HG02973 (cell line): ENCODE measurements around the gene MSH5.

Experiments
- ATAC-seq: cut with Tn5 transposase; IDR thresholded peaks from one replicate; pipeline ENCODE4 v1.9.1; 2021; ENCODE audit warnings: moderate library complexity; ENCODE audit not compliant: unreplicated experiment

Gene MSH5

DNA sequence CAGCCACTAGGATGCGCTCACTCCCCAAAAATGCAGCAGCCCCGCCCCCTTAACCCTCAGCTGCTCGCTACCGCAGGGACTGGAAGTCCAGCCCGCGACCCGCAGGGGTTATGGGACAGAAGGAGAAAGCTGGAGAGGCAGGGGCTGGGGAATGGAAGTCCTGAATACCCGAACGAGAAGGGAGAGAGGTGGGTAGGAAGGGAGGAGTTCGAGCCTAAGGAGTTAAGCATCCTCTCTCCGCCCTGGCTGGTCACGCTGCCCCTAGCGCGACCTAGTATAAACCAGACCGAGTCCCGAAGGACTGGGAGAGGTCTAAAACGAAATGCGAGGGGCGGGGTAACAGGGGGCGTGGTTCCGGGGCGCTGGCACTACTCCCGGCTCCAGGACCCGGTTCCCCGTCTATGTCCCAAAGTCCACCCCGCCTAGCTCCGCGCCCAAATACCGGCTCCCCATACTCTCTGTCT is 10.3 kb upstream of the MSH5 start:
- peak; percentile 43 for ATAC-seq

DNA sequence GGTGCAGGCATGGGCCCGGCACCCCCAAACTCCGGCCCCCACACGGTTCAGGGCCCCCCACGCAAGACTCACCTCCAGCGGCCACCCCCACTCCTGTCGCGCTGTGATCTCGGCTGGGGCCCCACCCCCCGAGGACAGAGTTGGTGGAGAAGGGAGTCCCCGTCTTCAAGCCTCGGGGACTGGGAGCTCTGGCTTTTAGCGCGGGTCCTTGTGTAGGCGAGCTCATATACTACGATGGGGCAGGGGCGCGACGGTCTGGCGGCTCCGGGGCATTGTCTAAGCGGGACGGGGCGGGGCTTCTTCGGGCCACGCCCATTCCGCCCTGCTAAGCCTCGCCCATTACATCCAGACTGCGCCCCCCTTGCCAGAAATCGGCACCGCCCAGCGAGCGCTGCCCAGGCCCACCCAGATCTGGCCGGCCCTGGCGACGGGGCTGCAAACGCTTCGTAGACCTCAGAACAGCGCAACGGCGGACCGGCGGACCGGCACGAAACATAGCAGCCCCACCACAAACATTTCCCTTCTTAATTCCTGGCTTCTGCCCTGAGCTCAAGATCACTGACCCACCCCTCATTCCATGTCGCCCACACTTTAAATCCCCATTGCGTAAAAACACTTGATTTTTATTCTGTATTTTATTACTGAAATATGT is 9.7 kb upstream of the MSH5 start:
- no peak for ATAC-seq

DNA sequence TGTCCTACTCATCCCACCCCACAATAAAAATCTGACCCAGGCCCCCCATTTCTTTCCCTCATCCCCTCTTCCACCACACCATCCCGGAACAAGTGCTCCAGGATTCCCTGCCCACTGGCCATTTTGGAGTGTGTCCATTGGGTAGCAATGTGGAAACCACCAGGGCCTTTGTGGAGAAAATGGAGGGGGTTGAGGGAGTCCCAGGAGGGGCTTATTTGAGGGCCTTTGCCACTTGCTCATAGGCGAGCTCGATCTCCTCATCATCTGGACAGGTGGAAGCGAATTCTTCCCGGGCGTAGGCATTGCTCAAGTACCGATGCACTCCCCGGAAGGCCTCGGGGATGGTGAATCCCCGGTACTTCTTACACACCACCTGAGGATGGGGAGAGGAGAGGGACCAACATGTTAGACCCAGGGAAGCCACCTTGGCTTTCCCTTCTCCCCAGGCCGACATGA is 9.1 kb upstream of the MSH5 start:
- no peak for ATAC-seq

- no peak for ATAC-seq
Observed at GRCh38 chr6:31732029-31732428, 7.8 kb upstream of the MSH5 start.

DNA sequence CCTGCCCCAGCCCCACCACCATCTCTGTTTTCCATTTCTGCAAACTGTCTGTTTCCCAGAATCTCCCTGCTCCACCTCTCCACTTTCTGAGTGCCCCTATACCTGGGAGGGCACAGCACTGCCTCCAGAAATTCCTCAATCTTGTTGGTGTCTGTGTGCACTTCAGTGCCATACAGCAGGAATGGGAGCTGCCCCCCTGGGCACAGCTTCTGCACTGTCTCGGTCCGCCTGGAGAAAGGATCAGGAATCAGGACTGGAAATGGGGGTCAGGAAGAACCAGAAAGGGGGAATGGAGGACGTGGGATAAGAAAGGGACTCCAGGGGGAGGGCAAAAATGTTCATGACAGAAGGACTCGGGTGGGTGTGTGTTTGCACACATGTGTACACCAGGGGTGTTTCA is 6.1 kb upstream of the MSH5 start:
- ATAC-seq, result no peak

GRCh38 chr6:31734247-31734820 is 5.5 kb upstream of the MSH5 start:
- ATAC-seq, result no peak

DNA sequence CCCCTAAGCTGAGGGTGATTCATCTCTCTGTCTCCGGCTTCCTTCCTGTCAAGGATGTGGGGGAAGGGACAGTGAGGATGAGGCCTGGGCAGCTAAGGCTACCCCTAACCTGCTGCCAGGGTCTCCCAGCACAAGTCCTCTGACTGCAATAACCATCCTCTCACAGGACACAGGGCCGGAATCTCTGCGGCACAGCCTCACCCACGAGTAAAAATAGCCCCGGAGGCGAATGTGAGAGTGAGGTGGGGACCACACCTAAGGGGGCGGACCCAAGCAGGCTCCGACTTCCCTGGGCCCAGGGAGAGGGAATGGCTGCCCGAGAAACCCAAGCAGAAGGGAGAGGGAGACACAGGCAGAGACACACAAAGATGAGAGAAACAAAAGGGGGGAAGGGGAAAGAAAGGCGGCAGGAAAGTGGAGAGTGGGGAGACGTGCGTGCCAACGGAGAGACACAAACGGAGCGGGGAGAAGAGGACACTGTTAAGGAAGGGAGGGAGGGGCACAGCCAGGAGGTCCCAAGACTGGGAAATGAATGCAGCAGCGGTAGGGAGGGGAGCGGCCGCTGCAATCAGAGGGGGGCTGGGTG is 4.9 kb upstream of the MSH5 start:
- ATAC-seq, result no peak

- no peak for ATAC-seq
Observed at GRCh38 chr6:31736021-31736767, 3.6 kb upstream of the MSH5 start, which contains the start of gene CLIC1. Gene CLIC1 (minus strand): TSS chr6:31736530. CDS start chr6:31736300, 230 bp downstream.

DNA sequence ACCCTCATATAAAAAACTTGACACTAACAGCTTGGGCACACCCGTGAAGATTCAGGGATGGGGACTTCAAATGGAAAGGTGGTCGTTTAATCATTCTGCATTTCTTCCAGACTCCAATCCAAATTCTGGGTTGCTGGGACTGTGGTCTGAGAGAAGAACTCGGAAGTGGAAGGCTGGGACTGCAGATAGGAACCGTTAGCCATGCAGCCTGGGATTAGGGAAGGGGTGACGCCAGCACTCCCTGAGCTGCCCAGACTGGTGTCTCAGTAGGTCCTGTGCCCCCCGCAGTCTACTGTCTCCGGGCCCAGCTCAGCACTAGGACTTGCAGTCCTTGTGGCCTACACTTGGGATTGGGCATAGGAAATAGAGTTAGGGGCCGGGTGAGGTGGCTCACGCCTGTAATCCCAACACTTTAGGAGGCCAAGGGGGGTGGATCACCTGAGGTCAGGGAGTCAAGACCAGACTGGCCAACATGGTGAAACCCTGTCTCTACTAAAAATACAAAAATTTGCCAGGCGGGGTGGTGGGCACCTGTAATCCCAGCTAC is 3.0 kb upstream of the MSH5 start:
- no peak for ATAC-seq

DNA sequence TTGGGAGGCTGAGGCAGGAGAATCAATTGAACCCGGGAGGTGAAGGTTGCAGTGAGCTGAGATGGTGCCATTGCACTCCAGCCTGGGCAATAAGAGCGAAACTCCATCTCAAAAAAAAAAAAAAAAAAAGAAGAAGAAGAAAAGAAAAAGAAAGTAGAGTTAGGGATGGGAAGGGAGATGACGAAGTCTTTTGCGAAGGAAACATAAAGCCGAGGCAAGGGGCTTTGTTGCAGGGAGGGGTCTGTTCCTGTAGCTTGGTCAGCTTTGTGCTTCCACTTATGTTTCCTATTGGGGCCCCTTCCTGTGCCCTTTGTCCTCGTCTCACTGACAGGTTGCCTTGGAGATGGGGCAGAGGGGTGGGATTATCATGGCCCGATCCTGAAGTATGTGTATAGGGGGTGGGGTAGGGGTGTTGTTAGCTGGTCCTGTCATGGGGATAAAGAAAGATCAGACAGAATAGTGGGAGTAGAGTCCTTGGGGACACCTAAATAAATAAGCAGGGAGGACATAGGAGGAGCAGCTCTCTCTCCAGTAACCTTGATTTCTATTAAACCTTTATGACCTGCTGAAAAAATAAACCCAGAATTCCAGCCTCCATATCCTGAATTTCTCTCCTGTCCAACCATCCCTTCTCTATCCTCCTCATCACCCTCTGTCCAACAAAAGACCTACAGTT is 2.4 kb upstream of the MSH5 start:
- ATAC-seq, result no peak

- no peak for ATAC-seq
Observed at GRCh38 chr6:31737991-31738979, 1.5 kb upstream of the MSH5 start.

DNA sequence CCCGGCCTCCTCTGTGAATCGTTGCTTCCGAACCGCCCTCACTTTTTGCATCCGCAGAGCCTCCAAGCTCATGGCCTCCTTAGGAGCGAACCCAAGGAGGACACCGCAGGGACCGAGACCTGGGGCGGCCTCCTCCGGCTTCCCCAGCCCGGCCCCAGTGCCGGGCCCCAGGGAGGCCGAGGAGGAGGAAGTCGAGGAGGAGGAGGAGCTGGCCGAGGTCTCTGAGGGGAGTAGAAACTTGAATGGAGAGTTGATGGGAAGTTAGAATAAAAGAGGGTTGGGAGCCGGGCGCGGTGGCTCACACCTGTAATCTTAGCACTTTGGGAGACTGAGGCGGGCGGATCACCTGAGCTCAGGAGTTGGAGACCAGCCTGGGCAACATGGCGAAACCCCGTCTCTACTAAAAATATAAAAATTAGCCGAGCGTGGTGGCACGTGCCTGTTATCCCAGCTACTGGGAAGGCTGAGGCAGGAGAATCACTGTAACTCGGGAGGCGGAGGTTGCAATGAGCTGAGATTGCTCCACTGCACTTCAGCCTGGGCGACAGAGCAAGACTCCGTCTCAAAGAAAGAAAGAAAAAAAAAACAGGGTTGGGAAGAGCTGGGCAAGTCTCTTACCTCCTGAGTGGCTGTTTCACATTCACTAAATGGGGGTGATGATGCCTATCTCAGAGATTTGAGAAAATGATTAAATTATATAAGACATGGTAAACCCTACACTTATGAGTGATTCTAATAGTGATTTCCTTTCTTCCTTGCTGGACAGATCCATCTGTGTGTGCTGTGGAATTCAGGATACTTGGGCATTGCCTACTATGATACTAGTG is 805 bp downstream of the MSH5 start:
- no peak for ATAC-seq

DNA sequence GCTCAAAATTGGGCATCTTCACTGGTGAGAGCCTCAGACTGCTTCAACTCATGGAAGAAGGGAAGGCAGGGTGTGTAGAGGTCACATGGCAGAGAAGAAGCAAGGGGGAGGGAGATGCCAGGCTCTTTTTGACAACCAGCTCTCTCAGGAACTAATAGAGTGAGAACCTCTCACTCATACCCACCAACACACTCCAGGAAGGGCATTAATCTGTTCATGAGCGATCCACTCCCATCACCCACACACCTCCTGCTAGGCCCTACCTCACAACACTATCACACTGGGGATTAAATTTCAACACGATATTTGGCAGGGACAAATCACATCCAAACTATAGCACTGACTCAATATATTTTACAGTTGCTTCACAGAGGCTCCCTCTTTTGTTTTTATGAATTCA is 2.0 kb downstream of the MSH5 start:
- ATAC-seq, result no peak

- no peak for ATAC-seq
Observed at GRCh38 chr6:31742894-31743293, 3.1 kb downstream of the MSH5 start.

DNA sequence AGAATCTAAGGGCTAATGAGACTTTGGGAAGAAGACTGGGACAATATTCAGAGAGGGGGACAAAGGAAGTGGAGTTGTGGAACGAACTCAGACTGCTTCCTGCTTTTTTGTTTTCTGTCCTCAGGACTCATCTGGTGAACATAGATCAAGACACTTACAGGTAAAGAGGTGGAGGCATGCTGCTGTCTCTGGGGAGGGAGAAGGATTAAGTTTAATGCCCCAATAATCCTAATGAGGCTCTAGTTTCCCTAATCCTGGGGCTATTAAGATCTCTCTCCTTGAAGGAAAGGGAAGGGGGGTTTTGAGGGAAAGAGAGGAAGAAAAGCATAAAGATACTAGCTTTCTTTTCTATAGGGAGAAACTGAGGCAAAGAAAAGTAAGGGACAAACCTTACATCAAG is 4.6 kb downstream of the MSH5 start:
- ATAC-seq, result no peak

DNA sequence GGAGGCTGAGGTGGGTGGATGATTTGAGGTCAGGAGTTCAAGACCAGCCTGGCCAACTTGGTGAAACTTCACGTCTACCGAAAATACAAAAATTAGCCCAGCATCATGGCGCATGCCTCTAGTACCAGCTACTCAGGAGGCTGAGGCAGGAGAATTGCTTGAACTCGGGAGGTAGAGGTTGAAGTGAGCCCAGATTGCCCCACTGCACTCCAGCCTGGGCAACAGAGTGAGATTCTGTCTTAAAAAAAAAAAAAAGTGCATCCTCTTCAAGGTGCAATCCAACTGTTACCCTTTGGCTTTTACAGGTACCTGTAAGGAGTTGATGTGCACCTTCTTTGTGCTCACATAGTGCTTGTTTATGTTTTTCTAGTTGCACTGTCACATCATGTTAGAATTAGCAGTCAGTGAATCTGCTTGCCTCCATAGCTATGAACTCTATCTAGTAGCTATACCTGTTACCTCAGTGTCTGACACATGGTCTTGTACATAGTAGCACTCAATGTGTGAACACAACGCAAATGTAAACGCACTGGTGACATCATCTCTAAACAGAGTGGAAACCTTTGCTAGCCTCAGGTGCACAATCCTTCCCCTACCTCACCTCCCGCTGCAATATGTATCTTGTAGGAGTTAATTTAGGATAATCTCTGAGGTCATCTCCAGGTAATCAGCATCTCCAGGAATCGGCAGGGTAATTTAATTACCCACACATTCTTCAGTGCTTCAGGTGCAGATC is 9.7 kb downstream of the MSH5 start:
- no peak for ATAC-seq

GRCh38 chr6:31750411-31751022 is 10.7 kb downstream of the MSH5 start:
- no peak for ATAC-seq
